Skin epidermis (tissue), 12 donors: Measurements from ENCODE around the gene FURIN.

Source experiments
- H3K27ac ChIP-seq, 21 experiments: fragments of 200-600 bp; sonication (generic) in 11 of 21; one replicate each; pipeline ENCODE4 v1.5.0; 2020; ENCODE audit warnings: mild to moderate bottlenecking in 3 of 21, inconsistent platforms in 2 of 21, moderate library complexity in 2 of 21
- H3K4me3 ChIP-seq, 7 experiments: fragments of 200-600 bp; sonication (generic) in 2 of 7; one replicate each; pipeline ENCODE4 v1.5.0; 2020; ENCODE audit warnings: inconsistent platforms in 2 of 7, mild to moderate bottlenecking in 2 of 7, moderate library complexity in 1 of 7

FURIN gene

GRCh38 chr15:90879730-90880366 lies 11.5 kb downstream of the FURIN start:
- Histone ChIP-seq H3K4me3 (no peak overlapping the region), H3K27ac (no peak overlapping the region)

- Histone ChIP-seq H3K27ac (no peak overlapping the region), H3K4me3 (no peak overlapping the region)
Measured at GRCh38 chr15:90880381-90881145, 12.2 kb downstream of the FURIN start.

GRCh38 chr15:90881181-90881977 lies 13.0 kb downstream of the FURIN start:
- Histone ChIP-seq H3K27ac (no peak overlapping the region), H3K4me3 (no peak overlapping the region)

GRCh38 chr15:90881978-90882721 lies 13.8 kb downstream of the FURIN start:
- peak overlapping the region in 6 of 21 experiments; percentile 0 to 99 (median 96) for H3K27ac ChIP-seq
- H3K4me3 ChIP-seq = no peak overlapping the region

- no peak overlapping the region for H3K4me3 ChIP-seq
- H3K27ac ChIP-seq = peak overlapping the region in 20 of 21 experiments; percentile 77 to 99 (median 93)
Measured at GRCh38 chr15:90882781-90883525, 14.6 kb downstream of the FURIN start.

GRCh38 chr15:90883526-90883975 lies 15.2 kb downstream of the FURIN start:
- peak overlapping the region; percentile 77 to 99 (median 93) for H3K27ac ChIP-seq
- peak overlapping the region in 4 of 7 experiments; percentile 36 to 55 (median 46) for H3K4me3 ChIP-seq

GRCh38 chr15:90883976-90884718 lies 15.8 kb downstream of the FURIN start, which contains the start of gene FES:
TSS of gene FES (plus strand) at chr15:90884504. CDS start at chr15:90885046, 542 bp downstream.
- peak within 1 kb of the TSS; percentile 29 to 55 (median 42) for H3K4me3 ChIP-seq

GRCh38 chr15:90884719-90885431 lies 16.5 kb downstream of the FURIN start:
- H3K27ac ChIP-seq = peak overlapping the region; percentile 77 to 99 (median 93)
- H3K4me3 ChIP-seq = peak overlapping the region; percentile 29 to 55 (median 42)

More at GRCh38 chr15:90883976-90884718, 15.8 kb downstream of the FURIN start, which contains the start of gene FES:
- peak within 1 kb of the TSS; percentile 77 to 99 (median 93) for H3K27ac ChIP-seq

- peak overlapping the region; percentile 19 to 99 (median 93) for H3K27ac ChIP-seq
- H3K4me3 ChIP-seq = peak overlapping the region; percentile 11 to 55 (median 42)
Measured at GRCh38 chr15:90885432-90886290, 17.3 kb downstream of the FURIN start.

- H3K27ac ChIP-seq = peak overlapping the region in 10 of 21 experiments; percentile 1 to 99 (median 95)
- peak overlapping the region in 1 of 7 experiments; percentile 36 for H3K4me3 ChIP-seq
Measured at GRCh38 chr15:90886291-90886614, 17.9 kb downstream of the FURIN start.

GRCh38 chr15:90887037-90887481 lies 18.7 kb downstream of the FURIN start:
- peak overlapping the region in 3 of 21 experiments; percentile 1 to 99 (median 47) for H3K27ac ChIP-seq

GRCh38 chr15:90889313-90889730 lies 20.9 kb downstream of the FURIN start:
- Histone ChIP-seq H3K27ac (no peak overlapping the region), H3K4me3 (no peak overlapping the region)

More at GRCh38 chr15:90887037-90887481, 18.7 kb downstream of the FURIN start:
- H3K4me3 ChIP-seq = no peak overlapping the region

GRCh38 chr15:90889736-90890456 lies 21.5 kb downstream of the FURIN start:
- Histone ChIP-seq H3K27ac (no peak overlapping the region), H3K4me3 (no peak overlapping the region)

- no peak overlapping the region for H3K27ac ChIP-seq
Measured at GRCh38 chr15:90890839-90891238, 22.5 kb downstream of the FURIN start.

GRCh38 chr15:90891346-90891949 lies 23.1 kb downstream of the FURIN start:
- Histone ChIP-seq H3K4me3 (no peak overlapping the region), H3K27ac (no peak overlapping the region)

More at GRCh38 chr15:90890839-90891238, 22.5 kb downstream of the FURIN start:
- no peak overlapping the region for H3K4me3 ChIP-seq
